Urinary bladder (tissue), 4 donors: Measurements from ENCODE around the gene KRT76. TPM values are rescaled to one million over a fixed set of nuclear protein-coding genes. Genes with fewer than 3 reads are reported as not detected.

ENCODE experiments used
- DNase-seq: peaks from one replicate; pipeline ENCODE4 v3.0.0-alpha.2; 2015; ENCODE audit errors: extremely low spot score
- H3K27ac ChIP-seq: one replicate; pipeline ENCODE4 v1.5.1; 2013; ENCODE audit warnings: low read depth, mild to moderate bottlenecking, moderate library complexity
- H3K36me3 ChIP-seq: one replicate; pipeline ENCODE4 v1.6.1; 2013; ENCODE audit warnings: mild to moderate bottlenecking, moderate library complexity; ENCODE audit not compliant: insufficient read depth
- H3K4me1 ChIP-seq: one replicate; pipeline ENCODE4 v1.6.1; 2013; ENCODE audit warnings: mild to moderate bottlenecking, moderate library complexity; ENCODE audit not compliant: insufficient read depth
- H3K4me3 ChIP-seq: one replicate; pipeline ENCODE4 v1.5.1; 2013; ENCODE audit warnings: low read depth, low read length
- WGBS: extraction: QIAGEN DNeasy Blood & Tissue Kit; methylation state at CpG from one replicate; pipeline ENCODE4 v1.1.7; 2013; 5-methylcytosine and 5-hydroxymethylcytosine counted together
- polyA plus RNA-seq: library from polyadenylated mRNA; stranded (reverse); fragments of 200-250 nt; gene quantifications from one replicate; pipeline ENCODE4 v1.2.3, GENCODE V29; 2013
- total RNA-seq: library from RNA; depleted of rRNA; stranded (reverse); fragments of >200 nt; gene quantifications from one replicate; pipeline ENCODE4 v1.2.3, GENCODE V29; 2014
- donor health status: healthy with polysubstance abuse.
- donor health status: healthy.

Gene KRT76
- total and polyA plus RNA-seq, 2 donors = not detected

- no peak overlapping the region for H3K4me3 ChIP-seq
- no peaks in the 10 kb centered on the region for H3K4me1 ChIP-seq
- no peak for DNase-seq
- H3K27ac ChIP-seq = no peak overlapping the region
- 95% methylated on average over 8 of the region's 8 CpGs for WGBS
- H3K36me3 ChIP-seq = no peaks in the 10 kb centered on the region
Observed at GRCh38 chr12:52817003-52817698, 40.0 kb upstream of the KRT76 start.

GRCh38 chr12:52815676-52816588, 38.8 kb upstream of the KRT76 start:
- 71% methylated on average over 9 of the region's 9 CpGs for WGBS
- Histone ChIP-seq H3K27ac (no peak overlapping the region), H3K4me3 (no peak overlapping the region), H3K36me3 (no peaks in the 10 kb centered on the region), H3K4me1 (no peaks in the 10 kb centered on the region)
- DNase-seq = no peak

GRCh38 chr12:52815161-52815560, 38.0 kb upstream of the KRT76 start:
- 96% methylated on average over 4 of the region's 4 CpGs for WGBS
- H3K4me3 ChIP-seq = no peak overlapping the region
- no peaks in the 10 kb centered on the region for H3K36me3 ChIP-seq
- H3K4me1 ChIP-seq = no peaks in the 10 kb centered on the region
- no peak overlapping the region for H3K27ac ChIP-seq
- no peak for DNase-seq

- Histone ChIP-seq H3K27ac (no peak overlapping the region), H3K4me1 (no peaks in the 10 kb centered on the region), H3K36me3 (no peaks in the 10 kb centered on the region), H3K4me3 (no peak overlapping the region)
- 80% methylated on average over 4 of the region's 4 CpGs for WGBS
- no peak for DNase-seq
Observed at GRCh38 chr12:52814710-52815155, 37.6 kb upstream of the KRT76 start.

- no peak within 1 kb of the TSS for H3K27ac ChIP-seq
- no peak within 1 kb of the TSS for H3K4me3 ChIP-seq
- no peaks in the 10 kb centered on the region for H3K4me1 ChIP-seq
- no peaks in the 10 kb centered on the region for H3K36me3 ChIP-seq
- DNase-seq = peak; percentile 26
- 77% methylated on average over 15 of the region's 15 CpGs for WGBS
Observed at GRCh38 chr12:52813885-52814709, 37.0 kb upstream of the KRT76 start, which contains the start of gene KRT4. Gene KRT4 (minus strand): TSS chr12:52814116. CDS start chr12:52814058, 58 bp downstream.

GRCh38 chr12:52813203-52813819, 36.2 kb upstream of the KRT76 start:
- Histone ChIP-seq H3K36me3 (no peaks in the 10 kb centered on the region), H3K27ac (no peak overlapping the region), H3K4me3 (no peak overlapping the region), H3K4me1 (no peaks in the 10 kb centered on the region)
- WGBS = 94% methylated on average over 10 of the region's 10 CpGs
- no peak for DNase-seq

- Histone ChIP-seq H3K27ac (no peak overlapping the region), H3K4me1 (no peaks in the 10 kb centered on the region), H3K36me3 (no peaks in the 10 kb centered on the region), H3K4me3 (no peak overlapping the region)
- WGBS = 68% methylated on average over 3 of the region's 3 CpGs
- DNase-seq = no peak
Observed at GRCh38 chr12:52812749-52813148, 35.6 kb upstream of the KRT76 start.

- 93% methylated on average over 4 of the region's 4 CpGs for WGBS
- no peak for DNase-seq
- no peak overlapping the region for H3K4me3 ChIP-seq
Observed at GRCh38 chr12:52812073-52812400, 34.9 kb upstream of the KRT76 start.

GRCh38 chr12:52811191-52812072, 34.3 kb upstream of the KRT76 start:
- Histone ChIP-seq H3K4me1 (no peaks in the 10 kb centered on the region), H3K27ac (no peak overlapping the region), H3K4me3 (no peak overlapping the region), H3K36me3 (no peaks in the 10 kb centered on the region)
- DNase-seq = no peak
- 92% methylated on average over 9 of the region's 9 CpGs for WGBS

More at GRCh38 chr12:52812073-52812400, 34.9 kb upstream of the KRT76 start:
- Histone ChIP-seq H3K4me1 (no peaks in the 10 kb centered on the region), H3K36me3 (no peaks in the 10 kb centered on the region), H3K27ac (no peak overlapping the region)

GRCh38 chr12:52810554-52810953, 33.4 kb upstream of the KRT76 start:
- DNase-seq = no peak
- Histone ChIP-seq H3K4me3 (no peak overlapping the region), H3K36me3 (no peaks in the 10 kb centered on the region), H3K4me1 (no peaks in the 10 kb centered on the region), H3K27ac (no peak overlapping the region)
- 93% methylated on average over 5 of the region's 5 CpGs for WGBS

GRCh38 chr12:52809166-52809565, 32.0 kb upstream of the KRT76 start:
- Histone ChIP-seq H3K4me3 (no peak overlapping the region), H3K27ac (no peak overlapping the region), H3K36me3 (no peaks in the 10 kb centered on the region), H3K4me1 (no peaks in the 10 kb centered on the region)
- DNase-seq = no peak
- WGBS = 87% methylated on average over 7 of the region's 7 CpGs

- H3K27ac ChIP-seq = no peak overlapping the region
- WGBS = 94% methylated on average over 8 of the region's 8 CpGs
- H3K36me3 ChIP-seq = no peaks in the 10 kb centered on the region
- no peaks in the 10 kb centered on the region for H3K4me1 ChIP-seq
- H3K4me3 ChIP-seq = no peak overlapping the region
- DNase-seq = no peak
Observed at GRCh38 chr12:52808573-52809160, 31.5 kb upstream of the KRT76 start.
